HG03520 (cell line): ENCODE results near the gene POGLUT2.

ENCODE experiments used
- ATAC-seq: cut with Tn5 transposase; IDR thresholded peaks from one replicate; pipeline ENCODE4 v1.9.1; 2021; ENCODE audit warnings: mild to moderate bottlenecking, moderate library complexity; ENCODE audit not compliant: unreplicated experiment

The POGLUT2 gene

DNA sequence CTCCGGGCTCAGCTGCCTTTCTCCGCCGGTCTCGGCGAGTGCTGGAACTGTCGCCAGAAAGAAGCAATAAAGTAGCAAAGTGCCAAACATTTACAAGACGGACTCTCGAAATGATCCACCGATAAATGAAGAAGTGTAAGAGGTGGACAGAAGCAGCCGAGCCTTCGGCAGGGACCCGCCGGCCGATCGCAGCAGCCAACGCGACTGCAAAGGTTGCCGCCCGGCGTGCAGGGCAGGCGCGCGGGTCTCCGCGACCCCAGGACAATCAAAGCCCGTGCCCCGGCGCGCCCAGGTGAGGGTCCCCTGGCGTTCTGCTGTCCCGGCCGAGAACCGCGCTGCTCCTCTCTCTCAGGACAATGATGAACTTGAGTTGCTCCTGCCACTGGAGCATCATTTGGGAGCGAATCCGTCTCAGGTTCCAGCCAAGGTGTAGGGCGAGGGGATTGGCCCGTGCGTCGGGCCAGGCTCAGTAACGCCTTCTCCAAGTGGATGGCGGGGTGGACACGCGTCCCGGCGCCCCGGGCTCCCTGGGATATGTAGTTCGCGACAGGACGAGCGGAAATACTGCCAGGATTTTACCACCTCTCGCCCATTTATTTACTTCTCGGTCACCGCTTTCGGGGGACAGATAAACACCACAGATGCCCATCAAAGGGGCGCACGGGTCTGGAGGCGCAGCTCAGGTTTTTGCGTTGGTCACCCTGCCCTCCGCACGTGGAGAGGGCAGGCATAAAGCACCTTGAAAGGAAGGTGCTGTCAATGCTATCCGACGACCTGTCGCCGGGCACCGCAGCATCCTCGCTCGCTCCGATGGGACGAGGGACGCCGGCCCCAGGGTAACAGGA lies at the start of gene POGLUT2, which contains the start of gene BIVM:
Gene POGLUT2, minus strand, starts transcription at position 396 of the 845 bp plus-strand sequence. Its CDS starts 306 bp downstream, at position 90.
Gene BIVM, plus strand, starts transcription at position 539 of the 845 bp plus-strand sequence. CDS start 8,149 bp downstream, outside the sequence.
- ATAC-seq, result peak; percentile 79

DNA sequence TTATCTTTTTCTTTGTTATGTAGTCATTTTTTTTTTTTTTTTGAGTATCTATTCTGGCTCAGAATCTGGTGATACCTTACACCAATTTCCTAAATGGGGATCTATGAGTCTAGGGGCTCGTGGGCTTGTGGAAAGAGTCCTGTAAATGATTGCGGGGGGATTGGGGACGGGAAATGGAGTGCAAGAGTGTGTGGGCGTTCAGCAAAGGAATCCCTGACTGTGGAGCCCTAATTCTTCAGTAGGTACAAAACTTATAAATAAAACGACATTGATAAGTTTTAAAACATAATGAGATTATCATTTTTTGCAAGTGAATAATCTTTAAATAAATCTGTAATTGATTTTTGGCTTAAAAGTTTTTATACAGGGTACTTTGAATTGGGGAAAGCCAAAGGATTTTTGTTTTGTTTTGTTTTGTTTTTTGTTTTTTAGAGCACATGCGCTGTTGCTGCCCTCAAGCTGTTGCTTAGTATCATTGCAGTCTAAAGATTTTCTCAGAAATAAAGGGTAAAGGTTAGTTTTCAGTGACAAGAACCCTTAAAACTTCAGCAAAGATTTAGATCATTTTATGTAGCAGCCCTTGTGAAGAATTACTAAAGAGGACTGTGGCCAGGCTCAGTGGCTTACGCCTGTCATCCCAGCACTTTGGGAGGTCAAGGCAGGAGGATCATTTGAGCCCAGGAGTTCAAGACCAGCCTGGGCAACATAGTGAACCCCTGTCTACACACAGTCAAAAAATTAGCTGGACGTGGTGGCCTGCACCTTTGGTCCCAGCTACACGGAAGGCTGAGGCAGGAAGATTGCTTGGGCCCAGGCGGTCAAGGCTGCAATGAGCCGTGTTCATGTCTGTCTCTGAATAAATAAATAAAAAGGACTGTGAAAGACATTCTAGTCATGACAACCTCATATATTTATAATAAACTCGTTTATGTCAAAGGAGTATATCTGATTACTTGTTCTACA lies 48.8 kb upstream of the POGLUT2 start:
- no peak for ATAC-seq

DNA sequence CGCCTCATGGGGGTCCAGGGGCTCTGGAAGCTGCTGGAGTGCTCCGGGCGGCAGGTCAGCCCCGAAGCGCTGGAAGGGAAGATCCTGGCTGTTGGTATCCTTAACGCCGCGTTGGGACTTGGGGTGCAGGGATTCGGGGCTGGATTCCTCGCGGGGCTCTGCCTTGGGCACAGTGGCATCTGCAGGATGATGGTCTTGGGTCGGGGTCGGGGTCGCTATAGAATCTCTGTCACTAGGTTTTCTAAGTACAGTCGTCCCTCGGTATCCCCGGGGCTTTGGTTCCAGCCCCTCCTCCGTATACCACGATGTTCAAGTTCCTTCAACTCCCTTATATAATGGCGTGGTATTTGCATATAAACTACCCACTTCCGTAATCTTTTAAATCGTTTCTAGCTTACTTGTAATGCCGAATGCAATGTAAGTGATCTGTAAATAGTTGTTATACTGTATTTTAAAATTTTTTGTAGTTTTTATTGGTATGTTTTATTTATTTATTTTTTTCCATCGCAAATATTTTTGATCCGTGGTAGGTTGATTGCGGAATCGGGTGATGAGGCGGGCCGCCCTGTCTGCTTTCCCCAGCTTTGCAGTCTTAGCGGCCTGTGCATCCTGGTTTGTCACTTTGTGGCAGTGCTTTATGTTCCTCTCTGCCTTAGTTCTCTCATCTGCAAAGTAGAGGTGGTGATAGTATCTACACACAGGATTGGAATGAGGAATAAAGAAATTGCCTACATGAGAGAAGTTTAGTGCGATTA lies 47.7 kb upstream of the POGLUT2 start:
- ATAC-seq, result peak; percentile 34

DNA sequence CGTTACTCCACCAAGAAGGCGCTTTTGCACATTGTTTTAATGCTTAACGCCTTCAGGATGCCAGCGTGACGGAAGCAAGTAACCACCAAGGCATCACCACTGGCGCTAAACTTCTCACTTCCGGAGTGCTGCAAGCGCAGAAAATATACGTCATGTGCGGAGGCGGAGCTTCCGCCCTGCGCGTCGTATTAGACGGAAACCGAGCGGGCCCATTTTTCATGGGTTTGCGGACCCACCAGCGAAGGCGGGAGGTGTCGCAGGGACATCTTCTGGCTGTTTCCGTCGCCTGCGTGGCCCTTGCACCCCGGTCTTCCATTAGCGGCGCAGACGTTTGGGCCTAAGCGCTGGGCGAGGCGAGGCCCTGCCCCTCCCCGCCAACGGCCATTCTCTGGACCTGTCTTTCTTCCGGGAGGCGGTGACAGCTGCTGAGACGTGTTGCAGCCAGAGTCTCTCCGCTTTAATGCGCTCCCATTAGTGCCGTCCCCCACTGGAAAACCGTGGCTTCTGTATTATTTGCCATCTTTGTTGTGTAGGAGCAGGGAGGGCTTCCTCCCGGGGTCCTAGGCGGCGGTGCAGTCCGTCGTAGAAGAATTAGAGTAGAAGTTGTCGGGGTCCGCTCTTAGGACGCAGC lies 47.0 kb upstream of the POGLUT2 start, which contains the start of gene ERCC5:
Gene ERCC5, plus strand, starts transcription at position 403 of the 631 bp plus-strand sequence. CDS start 235 bp downstream, outside the sequence.
- ATAC-seq, result peak; percentile 80

DNA sequence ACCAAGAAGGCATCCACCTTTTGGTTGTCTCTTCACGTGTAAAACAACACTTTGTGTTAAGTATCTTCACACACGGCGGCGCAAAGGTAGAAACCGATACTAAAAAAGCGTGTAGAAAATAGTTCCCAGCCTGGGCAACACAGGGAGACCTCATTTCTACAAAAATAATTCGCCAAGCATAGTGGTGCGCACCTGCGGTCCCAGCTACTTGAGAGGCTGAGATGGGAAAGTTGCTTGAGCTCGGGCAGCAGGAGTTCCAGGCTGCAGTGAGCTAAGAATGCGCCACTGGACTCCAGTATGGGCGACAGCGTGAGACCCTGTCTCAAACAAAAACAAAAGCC lies 46.5 kb upstream of the POGLUT2 start:
- ATAC-seq, result peak; percentile 17

DNA sequence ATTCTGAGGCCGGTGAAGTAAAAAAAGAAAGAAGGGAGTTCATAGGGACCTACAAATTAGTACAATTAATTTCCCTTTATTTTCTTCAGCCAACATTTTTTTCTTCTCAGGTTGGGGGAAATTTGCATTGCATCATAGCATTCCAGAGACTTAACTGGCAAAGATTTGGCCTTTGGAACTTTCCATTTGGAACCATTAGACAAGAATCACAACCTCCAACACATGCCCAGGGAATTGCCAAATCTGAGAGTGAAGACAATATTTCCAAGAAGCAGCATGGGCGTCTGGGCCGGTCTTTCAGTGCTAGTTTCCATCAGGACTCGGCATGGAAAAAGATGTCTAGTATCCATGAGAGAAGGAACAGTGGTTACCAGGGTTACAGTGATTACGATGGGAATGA lies 40.7 kb upstream of the POGLUT2 start:
- ATAC-seq, result no peak

DNA sequence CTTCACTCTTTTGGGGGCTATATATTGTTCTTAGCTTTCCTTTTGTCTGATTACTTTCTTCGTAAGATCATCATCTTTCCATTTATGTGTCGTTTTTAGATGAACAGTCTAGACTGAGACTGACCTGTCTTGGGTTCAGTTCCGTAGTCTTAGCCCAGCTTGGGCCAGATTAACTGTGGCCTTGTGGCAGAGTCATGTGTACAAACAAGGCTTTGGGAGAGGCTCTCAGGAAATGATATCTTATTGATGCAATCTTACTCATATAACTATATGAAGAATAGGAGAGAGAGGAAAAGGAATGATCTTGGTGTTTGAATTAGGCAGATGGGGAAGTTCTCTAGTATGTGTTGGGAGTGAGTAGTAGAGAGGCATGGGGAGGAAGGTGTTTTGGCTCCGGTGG lies 40.2 kb upstream of the POGLUT2 start:
- no peak for ATAC-seq

DNA sequence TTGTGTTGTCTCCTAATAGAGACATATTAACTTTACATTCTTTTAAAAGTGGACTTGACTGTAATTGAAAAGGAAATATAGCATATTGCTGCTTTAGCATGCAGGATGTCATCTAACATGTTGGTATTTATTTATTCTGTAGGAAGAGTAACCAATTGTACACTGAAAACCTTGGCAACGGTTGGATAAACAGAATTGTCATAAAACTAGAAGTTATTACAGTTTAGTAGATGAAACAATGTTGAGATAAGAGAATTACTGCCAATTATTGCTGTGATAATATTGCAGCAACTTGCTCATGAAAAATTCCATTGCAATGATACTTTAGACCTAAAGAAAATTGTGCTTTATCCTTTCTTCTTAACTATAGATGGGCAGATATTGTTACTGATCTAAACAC lies 39.5 kb upstream of the POGLUT2 start:
- no peak for ATAC-seq

DNA sequence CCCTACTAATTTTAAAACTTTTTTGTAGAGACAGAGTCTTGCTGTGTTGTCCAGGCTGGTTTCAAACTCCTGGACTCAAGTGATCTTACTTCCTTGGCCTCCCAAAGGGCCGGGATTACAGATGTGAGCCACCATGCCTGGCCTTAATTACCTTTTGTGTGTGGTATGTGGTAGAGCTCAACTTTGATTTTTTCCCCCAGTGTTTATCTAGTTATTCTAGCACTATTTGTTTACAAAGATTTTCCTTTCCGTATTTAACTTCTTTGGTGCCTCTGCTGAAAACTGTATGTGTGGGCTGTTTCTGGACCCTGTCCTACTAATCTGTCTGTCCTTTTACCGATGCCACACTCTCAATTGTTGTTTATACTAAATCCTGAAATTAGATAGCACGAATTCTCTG lies 37.7 kb upstream of the POGLUT2 start:
- no peak for ATAC-seq

DNA sequence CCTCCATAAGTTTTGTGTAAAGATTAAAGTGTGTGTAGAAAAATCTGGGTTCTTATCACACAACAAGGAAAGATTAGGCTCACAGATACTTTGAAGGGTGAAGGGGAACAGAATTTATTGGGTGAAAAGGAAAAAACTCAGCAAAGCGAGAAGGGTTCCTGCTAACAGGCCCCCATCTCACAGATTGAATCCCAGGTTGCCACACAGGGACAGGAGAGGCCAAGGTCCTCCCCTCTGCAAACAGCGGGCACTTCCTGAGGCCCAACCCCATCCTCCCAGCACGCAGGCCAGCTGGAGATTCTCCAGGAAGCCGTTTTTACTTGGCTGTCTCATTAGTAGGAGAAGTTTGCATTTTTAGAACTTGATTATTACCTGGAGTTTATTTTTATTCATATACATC lies 31.9 kb upstream of the POGLUT2 start:
- ATAC-seq, result no peak

DNA sequence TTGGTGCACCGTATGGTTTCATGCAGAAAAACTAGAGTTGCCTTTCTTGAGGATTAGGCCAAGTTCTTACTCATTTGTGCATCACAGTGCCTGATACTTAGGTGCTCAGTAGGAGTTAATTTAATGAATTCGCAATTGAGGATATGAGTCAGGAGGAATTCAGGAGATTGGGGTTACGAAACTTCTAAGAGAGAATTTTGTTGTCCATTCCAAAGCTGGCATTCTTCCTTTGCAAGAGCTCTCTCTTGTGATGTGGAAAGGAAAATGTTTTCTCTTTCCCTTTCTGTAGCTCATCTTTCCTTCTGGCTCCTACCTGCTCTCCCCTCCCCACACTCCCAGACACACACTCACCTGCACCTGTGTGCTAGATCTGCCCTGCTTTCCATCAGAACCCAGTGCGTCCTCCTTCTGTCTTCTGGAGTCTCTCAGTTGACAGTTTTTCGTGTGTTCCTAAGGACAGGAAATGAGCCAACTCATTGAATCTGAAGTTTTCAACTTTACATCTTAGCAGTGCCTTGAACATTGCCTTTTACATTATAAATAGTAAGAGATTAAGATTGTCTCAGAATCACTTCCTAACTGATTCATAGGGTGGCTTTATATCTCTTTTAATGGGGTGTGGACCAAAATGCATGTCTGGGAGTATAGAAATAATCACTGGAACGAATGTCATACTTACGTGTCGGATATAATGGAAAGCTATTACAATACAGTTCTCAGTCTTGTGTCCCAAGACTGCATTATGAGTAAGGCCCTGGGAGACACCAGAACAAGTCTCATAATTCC lies 27.3 kb upstream of the POGLUT2 start:
- no peak for ATAC-seq

DNA sequence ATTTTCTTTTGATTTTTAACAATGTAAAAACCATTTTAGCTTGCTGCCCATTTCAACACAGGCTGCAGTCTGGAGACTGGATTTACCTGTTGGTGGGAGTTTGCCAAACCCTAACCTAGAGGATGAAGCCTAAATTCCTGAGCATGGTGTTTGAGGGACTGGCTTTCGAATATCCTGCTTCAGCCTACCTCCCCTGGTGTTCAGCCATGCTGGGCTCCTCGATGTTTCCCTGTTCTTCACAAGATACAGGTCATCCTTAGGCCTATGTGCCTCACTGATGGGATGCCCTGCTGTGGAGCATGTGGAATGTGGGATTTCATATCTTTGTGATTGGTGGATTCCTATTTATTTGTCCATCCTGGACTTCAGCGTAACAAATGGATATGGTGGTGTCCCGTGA lies 26.6 kb upstream of the POGLUT2 start:
- no peak for ATAC-seq

DNA sequence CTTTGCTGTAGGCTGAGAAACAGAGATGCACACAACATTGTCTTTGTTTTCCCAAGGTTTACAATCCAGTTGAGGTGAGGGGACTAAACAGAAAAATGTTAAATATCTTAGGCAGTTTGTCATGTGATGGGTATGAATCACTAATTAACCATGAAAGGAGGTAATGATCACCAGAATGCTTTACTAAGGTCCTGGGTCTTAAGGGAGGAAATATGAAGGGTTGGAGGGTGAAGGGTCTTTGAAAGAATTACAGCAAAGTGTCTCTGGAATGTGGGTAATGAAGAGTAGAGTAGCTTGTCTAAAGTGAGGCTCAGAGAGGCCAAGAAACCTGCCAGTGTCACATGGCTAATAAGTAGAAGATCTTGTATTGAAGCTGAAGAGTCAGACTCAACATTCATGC lies 19.1 kb upstream of the POGLUT2 start:
- ATAC-seq, result no peak

DNA sequence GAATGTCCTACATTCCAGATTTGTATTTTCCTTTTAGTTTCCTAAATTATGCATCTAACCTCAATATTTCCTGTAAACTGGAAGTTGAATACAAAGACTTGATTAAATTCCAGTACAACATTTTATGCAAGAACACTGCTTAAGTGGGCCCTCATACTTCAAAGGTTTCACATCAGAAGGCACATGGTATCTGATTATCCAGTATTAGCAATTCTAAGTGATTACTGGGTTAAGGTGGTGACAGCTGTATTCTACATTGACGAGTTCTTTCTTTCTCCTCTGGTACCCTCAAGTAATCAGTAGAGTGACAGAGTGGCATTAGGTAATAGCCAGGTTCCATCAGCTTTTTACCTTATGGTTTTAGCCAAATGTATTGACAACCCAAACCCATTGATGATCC lies 18.5 kb upstream of the POGLUT2 start:
- no peak for ATAC-seq

DNA sequence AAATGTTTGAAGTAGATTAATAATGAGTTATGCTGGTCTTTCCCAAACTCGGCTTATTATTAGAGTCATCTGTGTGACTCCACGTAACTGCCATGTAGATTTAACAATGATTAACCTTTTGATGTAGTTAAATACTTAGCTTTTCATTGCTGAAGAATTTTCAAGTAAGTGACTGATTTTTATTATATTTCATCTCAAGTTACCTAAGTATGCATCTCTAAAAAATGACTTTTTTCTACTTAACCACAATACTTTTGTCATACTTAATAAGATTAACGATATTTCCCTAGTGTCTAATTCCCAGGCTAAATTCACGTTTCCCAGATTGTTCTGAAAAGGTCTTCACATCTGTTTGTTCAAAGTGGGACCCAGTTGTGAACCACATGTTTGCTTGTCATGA lies 17.9 kb upstream of the POGLUT2 start:
- ATAC-seq, result no peak

DNA sequence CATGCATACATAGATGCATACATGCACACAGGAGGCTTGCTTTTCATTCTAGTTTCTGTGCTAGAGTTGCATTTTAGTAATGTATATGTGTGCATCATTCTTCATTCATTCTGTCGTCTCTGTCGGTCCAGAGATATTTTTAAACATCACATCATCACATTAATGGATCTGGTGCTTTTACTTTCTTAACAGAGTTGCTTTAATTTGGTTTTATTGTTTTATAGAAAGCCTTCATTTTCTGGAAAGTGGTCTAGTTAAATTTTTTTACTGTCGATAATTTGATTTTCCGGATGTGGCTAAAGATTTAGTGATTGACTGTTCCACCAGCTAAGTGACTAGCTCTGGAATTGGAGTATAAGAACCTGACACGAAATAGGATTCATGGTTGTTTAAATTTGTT lies 17.0 kb upstream of the POGLUT2 start:
- ATAC-seq, result no peak

DNA sequence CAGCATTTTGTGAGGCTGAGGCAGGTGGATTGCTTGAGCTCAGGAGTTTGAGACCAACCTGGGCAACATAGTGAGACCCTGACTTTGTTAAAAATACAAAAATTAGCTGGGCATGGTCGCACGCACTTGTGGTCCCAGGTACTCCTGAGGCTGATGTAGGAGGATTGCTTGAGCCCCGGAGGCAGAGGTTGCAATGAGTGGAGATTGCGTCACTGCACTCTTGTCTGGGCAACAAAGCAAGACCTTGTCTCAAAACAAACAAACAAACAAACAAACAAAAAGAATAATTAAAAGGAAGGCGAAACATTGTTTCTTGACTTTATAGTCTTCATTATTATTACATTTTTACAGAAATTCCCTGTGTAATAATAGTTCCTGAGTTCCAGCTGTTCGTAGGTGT lies 16.0 kb upstream of the POGLUT2 start:
- ATAC-seq, result no peak

DNA sequence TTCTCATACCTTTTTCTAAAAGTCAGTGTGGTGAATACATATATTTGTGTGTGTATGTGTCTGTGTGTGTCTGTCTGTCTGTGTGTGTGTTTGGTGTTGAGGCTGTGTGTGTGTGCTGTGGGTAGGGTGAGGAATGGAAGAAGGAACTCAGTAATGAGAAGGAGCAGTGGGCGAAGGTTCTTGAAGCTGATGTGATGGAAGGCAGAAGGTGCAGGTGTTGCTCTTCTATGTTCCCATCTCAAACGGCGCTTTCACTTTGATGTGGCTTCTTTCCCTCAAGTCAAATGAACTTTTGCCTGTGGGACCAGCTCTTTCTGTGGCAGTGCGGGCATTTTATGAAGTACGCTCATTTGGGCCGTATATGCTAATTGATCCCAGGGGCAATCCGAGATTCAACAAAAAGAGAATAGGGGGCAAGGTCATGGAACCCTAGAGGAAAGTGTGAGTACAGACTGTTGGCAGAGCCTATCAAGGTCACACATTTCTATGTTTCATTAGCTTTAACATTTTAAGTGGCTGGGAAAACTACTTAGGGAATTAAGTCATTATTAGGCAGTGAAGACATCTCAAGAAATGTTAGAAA lies 15.3 kb upstream of the POGLUT2 start:
- no peak for ATAC-seq

DNA sequence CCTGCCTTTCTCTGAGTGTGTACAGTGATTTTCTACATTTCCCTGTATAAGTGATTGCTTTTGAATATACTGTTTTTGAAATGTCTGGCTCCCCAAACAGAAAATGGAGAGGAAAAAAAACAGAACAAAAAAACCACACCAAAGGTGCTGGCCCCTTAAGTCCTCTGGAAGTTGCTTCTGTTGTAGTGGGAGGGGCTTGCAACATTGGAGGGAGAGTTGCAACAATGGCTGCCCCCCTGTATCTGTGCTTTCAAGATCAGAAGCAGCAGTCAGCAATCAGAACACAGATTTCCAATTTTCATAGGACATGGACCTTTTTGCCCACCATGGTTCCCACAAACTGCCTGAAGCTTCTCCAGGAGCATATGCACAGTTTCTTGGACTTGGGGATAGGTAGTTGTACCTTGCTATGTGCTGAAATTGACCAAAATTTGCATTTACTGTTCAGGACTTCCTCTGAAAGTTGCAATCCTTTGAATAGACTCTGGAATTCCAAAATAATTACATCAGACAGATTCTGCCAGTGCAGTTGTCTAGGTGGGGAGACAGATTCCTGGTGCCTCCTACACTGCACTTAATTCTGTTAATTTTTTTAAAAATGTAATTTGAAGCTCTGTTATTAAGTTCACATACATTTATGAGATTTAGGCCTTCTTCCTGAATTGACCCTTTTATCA lies 14.0 kb upstream of the POGLUT2 start:
- no peak for ATAC-seq
